Prostate gland (tissue), 2 donors: ENCODE measurements around the gene TNFSF18.

Experiments
- POLR2A ChIP-seq: fragments of 450-650 bp; IDR thresholded peaks from one replicate; pipeline ENCODE4 v1.6.1; 2016; ENCODE audit warnings: antibody characterized with exemption, mild to moderate bottlenecking
- TF ChIP-seq, protein P1 (sequence below), 4 experiments: fragments of 200-600 bp in 2 of 4; fragments of 450-650 bp in 2 of 4; sonication (generic) in 2 of 4; IDR thresholded peaks; 1 replicate in 3 of 4; 2 replicates in 1 of 4; pipeline ENCODE4 v1.5.1; 2016 to 2019; ENCODE audit warnings: antibody characterized with exemption in 4 of 4, mild to moderate bottlenecking in 2 of 4, moderate library complexity in 2 of 4

DNA sequence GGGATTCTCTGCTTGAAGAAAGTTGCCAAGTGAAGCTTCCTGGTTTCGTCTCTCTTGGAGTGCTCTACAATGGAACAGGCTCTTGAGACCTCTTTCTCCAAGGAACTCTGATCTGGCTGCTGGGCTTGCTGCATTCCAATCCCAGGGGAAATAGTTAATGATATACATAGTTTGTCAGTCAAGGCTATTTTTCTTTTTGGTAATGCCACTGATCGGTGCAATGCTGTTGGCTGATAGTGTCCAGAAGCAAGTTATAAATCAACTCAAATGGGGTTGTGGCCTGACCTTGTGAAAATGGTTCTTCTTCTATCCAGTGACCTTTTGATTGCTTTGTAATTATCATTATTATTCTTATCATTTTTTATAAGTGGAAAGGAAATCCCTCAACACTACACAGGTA lies 48.4 kb upstream of the TNFSF18 start:
- no peak for TF ChIP-seq POLR2A
- TF ChIP-seq, protein P1, sequence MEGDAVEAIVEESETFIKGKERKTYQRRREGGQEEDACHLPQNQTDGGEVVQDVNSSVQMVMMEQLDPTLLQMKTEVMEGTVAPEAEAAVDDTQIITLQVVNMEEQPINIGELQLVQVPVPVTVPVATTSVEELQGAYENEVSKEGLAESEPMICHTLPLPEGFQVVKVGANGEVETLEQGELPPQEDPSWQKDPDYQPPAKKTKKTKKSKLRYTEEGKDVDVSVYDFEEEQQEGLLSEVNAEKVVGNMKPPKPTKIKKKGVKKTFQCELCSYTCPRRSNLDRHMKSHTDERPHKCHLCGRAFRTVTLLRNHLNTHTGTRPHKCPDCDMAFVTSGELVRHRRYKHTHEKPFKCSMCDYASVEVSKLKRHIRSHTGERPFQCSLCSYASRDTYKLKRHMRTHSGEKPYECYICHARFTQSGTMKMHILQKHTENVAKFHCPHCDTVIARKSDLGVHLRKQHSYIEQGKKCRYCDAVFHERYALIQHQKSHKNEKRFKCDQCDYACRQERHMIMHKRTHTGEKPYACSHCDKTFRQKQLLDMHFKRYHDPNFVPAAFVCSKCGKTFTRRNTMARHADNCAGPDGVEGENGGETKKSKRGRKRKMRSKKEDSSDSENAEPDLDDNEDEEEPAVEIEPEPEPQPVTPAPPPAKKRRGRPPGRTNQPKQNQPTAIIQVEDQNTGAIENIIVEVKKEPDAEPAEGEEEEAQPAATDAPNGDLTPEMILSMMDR (IDR thresholded peaks at IDR 0.05): no peak
